HG03095 (cell line): ENCODE data around the gene EPC2.
"Not testable (repeated sequence)": the region's sequence is repeated elsewhere in the genome, so short reads cannot be mapped to it uniquely, and the experiment has no call there.

Source experiments
- ATAC-seq: cut with Tn5 transposase; IDR thresholded peaks from one replicate; pipeline ENCODE4 v1.9.1; 2021; ENCODE audit warnings: moderate library complexity; ENCODE audit not compliant: unreplicated experiment

EPC2 gene

GRCh38 chr2:148640767-148641166 is 3.8 kb upstream of the EPC2 start:
- ATAC-seq = no peak

DNA sequence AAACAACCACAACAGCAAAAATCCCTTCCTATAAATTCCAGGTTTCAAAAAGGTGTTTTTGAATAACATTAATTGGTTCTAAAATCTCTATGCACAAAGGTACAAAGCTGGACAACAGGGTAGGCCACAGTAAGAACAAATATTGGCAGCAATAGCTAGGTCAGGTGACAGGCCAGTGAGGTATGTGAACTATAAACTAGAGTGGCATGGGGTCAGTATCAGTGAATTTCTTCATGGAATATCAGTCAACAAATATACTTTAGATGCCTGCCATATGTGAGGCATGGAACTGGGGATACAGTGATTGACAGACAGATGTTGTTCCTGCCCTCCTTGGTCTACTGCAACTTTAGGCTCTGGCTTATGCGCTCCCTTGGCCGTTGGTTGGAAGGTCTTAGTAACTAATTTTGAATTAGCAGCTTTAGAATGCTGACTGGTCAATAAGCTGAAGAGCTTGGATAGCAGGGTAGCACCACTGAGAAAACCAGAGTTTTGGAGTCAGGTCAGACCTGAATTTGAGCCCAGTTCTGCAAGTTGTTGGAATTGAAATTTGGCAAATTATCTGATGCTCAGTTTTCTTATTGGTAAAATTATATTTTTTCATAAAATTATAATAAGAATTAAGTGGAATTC is 2.3 kb upstream of the EPC2 start:
- ATAC-seq = no peak

- ATAC-seq = no peak
Observed at GRCh38 chr2:148642891-148643416, 1.6 kb upstream of the EPC2 start.

DNA sequence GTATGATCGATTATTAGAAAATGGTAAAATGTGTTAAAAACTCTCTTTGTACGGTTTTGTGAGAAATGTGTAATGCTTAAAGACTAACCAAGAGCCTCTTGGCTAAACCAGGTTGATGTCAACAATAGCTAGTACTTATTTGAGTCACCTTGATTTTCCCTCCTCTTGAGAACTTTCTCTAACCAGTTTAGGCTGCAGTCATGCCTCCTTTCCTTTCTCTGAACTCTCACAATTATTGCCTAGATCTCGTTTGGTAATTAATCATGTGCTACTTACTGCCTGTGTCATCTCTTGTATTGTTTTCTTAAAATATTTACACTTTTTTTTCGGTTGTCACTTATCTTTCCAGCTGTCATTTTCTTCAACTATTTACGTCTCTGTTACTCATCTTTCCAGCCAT is 1.1 kb upstream of the EPC2 start:
- ATAC-seq = peak; percentile 28

- ATAC-seq = peak; percentile 44
Observed at GRCh38 chr2:148644883-148645538, 460 bp downstream of the EPC2 start.

DNA sequence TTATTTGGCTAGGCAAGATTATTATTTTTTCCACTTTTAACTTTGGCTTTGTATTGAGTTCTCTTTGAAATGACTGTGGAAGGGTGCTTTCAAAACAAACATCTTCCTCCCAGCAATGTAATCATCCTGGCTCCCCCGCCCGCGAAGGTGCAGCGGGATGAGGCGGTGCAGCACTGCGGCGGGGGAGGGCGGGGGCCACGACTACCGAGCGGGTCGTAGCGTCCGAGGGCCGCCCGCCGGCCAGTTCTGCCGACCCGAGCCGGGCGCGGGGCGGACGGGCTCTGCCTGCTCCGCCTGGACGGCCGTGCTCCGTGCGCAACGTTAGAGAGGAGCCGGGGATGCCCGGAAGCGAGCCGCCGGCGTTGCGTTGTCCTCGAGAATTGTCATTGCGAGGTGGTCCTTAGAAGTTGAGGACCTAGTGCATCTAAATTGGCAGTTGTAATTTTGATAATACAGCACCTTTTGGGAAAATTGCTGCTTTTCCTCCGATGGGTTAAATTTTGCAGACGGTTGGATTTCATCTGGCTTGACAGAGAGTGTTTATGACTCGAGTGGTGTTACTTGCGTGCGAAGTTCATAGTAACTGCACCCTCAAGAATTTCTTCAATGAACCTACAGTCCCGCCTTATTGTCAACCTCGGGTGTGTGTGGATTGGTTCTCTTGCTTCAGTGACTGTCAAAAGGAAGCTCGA is 1.1 kb downstream of the EPC2 start:
- peak; percentile 38 for ATAC-seq

DNA sequence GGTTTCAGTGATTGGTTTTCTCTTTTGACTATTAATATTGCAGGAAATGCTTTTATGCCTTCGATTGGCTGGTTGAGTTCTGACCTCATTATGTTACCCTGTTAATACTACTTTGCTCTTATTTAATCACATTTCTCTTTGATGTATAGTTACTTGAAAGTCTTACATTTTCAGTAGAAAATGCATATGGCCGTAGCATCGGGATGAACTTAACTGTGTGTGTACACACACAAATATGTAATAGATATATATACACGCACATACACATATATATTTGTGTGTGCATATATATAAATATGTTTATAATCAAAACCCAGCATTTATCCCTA is 1.6 kb downstream of the EPC2 start:
- ATAC-seq = no peak

GRCh38 chr2:148647711-148648110 is 3.2 kb downstream of the EPC2 start:
- not testable (repeated sequence) for ATAC-seq

DNA sequence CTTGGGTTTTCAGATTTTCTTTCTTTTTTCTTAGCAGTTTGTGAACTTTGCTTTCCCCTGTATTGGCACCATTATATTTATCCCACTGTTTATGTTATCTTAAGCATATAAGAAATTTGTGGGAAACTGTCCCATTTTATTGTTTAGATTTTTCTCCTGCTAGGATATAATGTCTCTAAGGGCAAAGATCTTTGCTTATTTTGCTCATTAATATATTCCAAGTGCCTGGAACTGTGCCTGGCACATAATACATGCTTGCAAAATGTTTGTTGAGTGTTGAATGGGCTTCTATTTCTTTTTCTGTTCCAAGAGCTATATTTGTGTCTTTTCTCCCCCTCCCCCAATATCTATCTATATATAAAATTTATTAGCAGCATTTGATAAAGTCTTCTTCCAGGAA is 5.4 kb downstream of the EPC2 start:
- no peak for ATAC-seq

DNA sequence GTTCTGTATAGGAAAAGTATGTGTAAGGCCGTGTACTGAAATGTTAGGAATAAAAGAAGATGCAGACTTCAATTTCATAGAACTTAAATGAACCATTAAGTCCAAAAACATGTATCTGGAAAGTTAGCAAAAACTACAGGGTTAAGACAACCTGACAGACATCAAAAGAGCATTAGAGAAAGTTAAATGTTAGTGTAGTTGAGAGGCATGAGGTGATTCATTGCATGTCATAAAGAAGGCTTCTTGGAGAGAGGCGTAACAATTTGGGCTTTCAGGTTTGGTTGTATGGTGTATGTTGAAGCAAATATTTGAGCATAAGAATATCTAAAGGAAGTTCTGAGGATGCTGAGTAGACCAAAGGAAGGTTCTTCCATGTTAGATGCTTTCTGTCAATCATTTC is 6.3 kb downstream of the EPC2 start:
- ATAC-seq = no peak

- ATAC-seq = no peak
Observed at GRCh38 chr2:148651972-148652371, 7.4 kb downstream of the EPC2 start.

DNA sequence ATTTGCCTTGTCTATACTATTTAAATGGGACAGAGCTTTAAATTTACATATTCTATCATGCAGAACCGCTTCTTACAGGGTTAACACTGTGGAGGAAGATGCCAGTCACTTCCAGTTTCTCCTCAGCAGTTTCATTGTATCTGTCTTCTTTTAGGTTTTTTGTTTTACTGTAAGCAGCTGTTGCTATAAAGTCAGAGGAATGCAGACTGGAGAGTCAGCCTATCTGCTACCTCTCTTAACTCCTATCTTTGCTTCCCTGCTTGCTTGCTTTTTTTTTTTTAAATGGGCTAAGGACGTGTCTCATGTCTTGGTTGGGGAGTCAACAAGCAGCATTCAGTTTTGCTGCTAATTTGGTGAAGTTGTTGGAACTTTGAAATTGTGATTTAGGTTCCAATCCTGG is 8.9 kb downstream of the EPC2 start:
- peak; percentile 85 for ATAC-seq

DNA sequence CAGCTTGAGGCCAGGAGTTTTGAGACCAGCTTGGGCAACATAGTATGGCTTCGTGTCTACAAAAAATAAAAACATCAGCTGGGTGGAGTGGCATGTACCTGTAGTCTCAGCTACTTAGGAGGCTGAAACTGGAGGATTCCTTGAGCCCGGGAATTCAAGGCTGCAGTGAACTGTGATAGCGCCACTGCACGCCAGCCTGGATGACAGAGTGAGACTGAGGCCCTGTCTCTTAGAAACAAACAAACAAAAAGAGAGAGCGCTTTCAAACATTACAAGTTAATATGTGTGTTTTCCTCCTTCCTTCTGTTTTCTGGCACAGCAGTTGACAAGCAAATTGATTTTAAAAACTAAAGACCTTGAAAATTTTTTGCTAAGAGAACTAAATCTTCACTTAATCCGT is 9.9 kb downstream of the EPC2 start:
- no peak for ATAC-seq

DNA sequence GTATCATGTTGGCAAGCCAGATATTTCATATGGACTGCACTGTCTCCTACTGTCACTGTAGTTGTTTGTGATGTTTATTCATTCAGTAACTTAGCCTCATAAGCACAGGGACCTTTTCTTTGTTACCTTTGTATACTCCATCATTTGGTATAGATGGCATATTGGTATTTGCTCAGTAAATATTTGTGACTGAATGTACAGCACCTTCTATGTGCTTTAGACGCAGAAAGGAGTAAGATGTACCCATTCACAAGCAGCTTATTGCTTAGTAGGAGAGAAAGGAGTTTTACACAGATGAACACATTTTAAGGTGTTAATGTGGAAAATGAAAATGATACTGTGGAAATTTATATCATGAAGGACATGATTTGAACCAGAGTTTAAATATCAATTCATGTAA is 12.0 kb downstream of the EPC2 start:
- no peak for ATAC-seq

- peak; percentile 73 for ATAC-seq
Observed at GRCh38 chr2:148658807-148659722, 14.5 kb downstream of the EPC2 start.

DNA sequence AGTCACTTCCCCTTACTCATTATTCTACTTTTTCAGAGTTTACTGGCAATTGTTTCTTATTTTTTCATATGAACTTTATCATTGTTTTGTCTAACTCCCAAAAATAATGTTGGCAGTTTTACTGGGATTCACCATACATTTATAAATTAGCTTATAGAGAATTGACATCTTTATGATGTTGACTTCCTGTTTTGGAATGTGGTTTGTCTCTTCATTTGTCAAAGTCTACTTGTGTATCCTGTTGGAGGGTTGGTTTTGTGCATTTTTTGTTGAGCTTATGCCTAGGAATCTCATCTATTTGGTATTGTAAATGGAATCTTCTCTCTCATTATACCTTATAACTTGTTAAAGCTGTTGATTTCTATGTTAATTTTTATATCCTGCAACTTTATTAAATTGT is 16.4 kb downstream of the EPC2 start:
- ATAC-seq = no peak

GRCh38 chr2:148662332-148662731 is 17.8 kb downstream of the EPC2 start:
- ATAC-seq = not testable (repeated sequence)

GRCh38 chr2:148664229-148664628 is 19.7 kb downstream of the EPC2 start:
- no peak for ATAC-seq

GRCh38 chr2:148666555-148666954 is 22.0 kb downstream of the EPC2 start:
- ATAC-seq = no peak

GRCh38 chr2:148667113-148667836 is 22.7 kb downstream of the EPC2 start:
- ATAC-seq = no peak

DNA sequence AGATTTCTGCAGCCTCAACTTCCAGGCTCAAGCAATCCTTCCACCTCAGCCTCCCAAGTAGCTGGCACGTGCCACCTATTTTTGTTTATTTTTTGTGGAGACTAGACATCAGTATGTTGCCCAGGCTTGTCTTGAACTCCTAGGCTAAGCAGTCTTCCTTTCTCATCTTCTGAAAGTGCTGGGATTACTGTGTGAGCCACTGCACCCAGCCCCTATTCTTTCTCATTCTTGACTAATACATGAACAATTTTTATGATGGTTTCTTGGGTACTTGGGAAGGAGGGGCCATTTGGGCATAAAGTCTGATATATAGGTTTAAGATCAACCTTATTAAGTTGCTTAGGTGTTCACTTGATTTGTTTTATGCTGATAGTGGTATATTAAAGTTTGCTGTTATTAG is 26.2 kb downstream of the EPC2 start:
- no peak for ATAC-seq
